Cardiac muscle cell (in vitro differentiated cells and primary cell): ENCODE data around the gene JARID2. TPM values are rescaled to one million over a fixed set of nuclear protein-coding genes. Genes with fewer than 3 reads are reported as not detected.
A peak's percentile ranks its signal among the peaks of the same experiment; 100 is the strongest.

ENCODE experiments used
- DNase-seq, 2 donors: peaks; one replicate each; pipeline versions ENCODE4 v3.0.0 to v3.0.0-alpha.2; 2010 to 2017; ENCODE audit warnings: low read depth in 1 of 2, low spot score in 1 of 2
- H3K27ac ChIP-seq: fragments of 200-600 bp; sonication (generic); 2 replicates; pipeline ENCODE4 v1.5.1; 2016
- H3K27me3 ChIP-seq: fragments of 200-600 bp; sonication (generic); 2 replicates; pipeline ENCODE4 v1.6.0; 2016; ENCODE audit warnings: control low read depth
- H3K36me3 ChIP-seq: fragments of 200-600 bp; sonication (generic); 2 replicates; pipeline ENCODE4 v1.5.1; 2016; ENCODE audit warnings: control low read depth
- H3K4me1 ChIP-seq: fragments of 200-600 bp; sonication (generic); 2 replicates; pipeline ENCODE4 v1.8.1; 2017; ENCODE audit warnings: low read depth, mild to moderate bottlenecking, mixed run types
- H3K4me3 ChIP-seq: fragments of 200-600 bp; sonication (generic); 2 replicates; pipeline ENCODE4 v1.5.1; 2016; ENCODE audit warnings: mild to moderate bottlenecking
- H3K9me3 ChIP-seq: fragments of 200-600 bp; sonication (generic); 2 replicates; pipeline ENCODE4 v1.5.1; 2017; ENCODE audit warnings: low read depth, mild to moderate bottlenecking, control low read depth
- CTCF ChIP-seq: IDR thresholded peaks from 2 replicates; pipeline ENCODE4 v1.5.1; 2012; ENCODE audit warnings: low read depth, mild to moderate bottlenecking, low read length
- polyA plus RNA-seq: library from polyadenylated mRNA; unstranded; fragments of >200 nt; fragmentation: Nextera tagmentation; extraction: Ambion mirVana; gene quantifications from 2 replicates; pipeline ENCODE4 v1.2.1, GENCODE V29; 2016
- total RNA-seq: library from RNA; depleted of rRNA; stranded (reverse); fragments of >200 nt; gene quantifications from 2 replicates; pipeline ENCODE4 v1.2.3, GENCODE V29; 2016

JARID2 gene
- total and polyA plus RNA-seq, 2 experiments from 2014 or later, result 9.7 to 26.4 TPM

DNA sequence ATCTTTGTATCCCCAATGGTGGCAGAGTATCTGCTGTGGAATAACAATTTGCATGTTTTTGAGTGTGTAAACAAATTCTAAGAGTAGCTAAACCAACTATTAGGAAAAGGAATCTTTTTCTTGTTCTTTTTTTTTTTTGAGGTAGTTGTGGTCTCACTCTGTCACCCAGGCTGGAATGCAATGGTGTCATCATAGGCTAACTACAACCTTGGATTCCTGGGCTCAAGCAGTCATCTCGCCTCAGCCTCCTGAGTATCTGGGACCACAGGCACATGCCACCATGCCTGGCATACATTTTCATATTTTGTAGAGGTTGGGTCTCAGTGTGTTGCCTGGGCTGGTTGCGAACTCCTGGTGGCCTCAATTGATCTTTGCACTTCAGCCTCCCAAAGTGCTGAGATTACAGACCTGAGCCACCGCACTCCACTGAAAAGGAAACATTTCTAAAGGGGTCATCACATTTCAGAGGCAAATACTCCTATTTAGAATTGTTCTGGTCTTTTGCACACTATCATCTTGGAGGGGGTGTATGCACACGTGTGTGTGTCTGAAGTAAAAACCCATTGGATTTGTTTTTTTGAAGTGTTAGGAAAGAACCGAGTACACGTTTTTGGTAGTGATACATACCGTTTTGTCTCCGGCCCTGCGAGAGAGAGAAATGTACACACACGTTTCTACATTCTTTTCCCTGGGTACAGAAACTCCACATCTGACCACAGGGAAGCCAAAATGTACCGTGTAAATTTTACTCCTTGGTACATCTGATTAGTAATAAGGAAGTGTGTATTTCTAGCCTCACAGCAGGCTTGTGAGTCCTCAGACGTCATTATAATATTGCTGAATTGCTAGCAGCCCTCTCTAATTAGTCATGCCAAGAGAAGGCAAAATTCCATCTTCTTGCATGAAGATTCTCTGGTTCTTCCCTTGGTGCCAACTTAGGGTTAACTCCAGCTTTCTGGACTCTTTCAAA lies 183.6 kb downstream of the JARID2 start:
- DNase-seq, result peak in 1 of 2 donors; percentile 85
- no peak overlapping the region for H3K4me3 ChIP-seq
- H3K9me3 ChIP-seq, result no peaks in the 10 kb centered on the region
- H3K4me1 ChIP-seq, result peaks cover 72% of the 10 kb centered on the region
- no peak overlapping the region for H3K27ac ChIP-seq
- no peaks in the 10 kb centered on the region for H3K27me3 ChIP-seq
- TF ChIP-seq CTCF, result no peak
- H3K36me3 ChIP-seq, result no peaks in the 10 kb centered on the region

DNA sequence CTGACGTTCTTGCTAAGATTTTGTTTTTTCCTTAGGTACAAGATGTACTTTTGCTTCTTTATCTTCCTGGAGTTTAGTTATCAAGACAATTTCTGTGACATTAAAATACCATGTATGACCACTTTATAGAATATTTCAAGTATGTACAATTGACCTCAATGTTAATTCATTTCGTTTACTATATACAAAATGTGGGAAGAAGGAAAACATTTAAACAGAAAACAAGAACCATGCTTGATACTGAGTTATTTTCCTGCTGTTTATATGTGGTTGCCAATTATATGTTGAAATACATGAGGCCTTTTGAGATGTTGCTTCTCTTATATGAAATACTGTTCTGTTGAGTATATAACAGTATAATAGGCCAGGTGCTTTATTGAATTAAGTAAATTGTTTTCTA lies 184.3 kb downstream of the JARID2 start:
- no peak overlapping the region for H3K27ac ChIP-seq

DNA sequence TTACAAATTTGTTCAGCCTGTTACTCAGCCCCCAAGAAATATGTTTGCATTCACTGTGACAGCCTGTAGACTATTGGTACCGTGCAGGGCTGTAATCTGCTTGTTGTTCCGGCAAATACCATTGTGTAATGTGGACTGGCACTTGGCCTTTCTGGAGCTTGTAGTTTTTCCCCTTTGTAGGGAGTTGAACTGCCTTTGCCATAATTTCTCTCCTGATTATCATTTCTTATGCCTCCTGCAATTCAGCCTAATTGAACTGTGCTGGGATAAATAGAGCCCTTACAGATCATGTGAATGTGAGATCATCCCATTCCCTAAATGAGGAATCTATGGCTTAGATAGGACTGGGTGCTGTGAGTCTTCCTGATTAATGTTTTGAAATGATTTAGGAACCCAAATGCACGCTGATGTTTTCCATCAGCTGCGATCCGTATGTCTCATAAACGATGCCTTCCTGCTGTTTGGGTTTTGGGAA lies 185.1 kb downstream of the JARID2 start:
- Histone ChIP-seq H3K9me3 (no peaks in the 10 kb centered on the region), H3K36me3 (no peaks in the 10 kb centered on the region), H3K27ac (peak overlapping the region; percentile 62), H3K4me1 (peaks cover 70% of the 10 kb centered on the region), H3K27me3 (no peaks in the 10 kb centered on the region), H3K4me3 (no peak overlapping the region)
- DNase-seq, result peak in 1 of 2 donors; percentile 72
- no peak for TF ChIP-seq CTCF

More for the DNA sequence above, 184.3 kb downstream of the JARID2 start:
- peaks cover 75% of the 10 kb centered on the region for H3K4me1 ChIP-seq
- no peaks in the 10 kb centered on the region for H3K36me3 ChIP-seq
- TF ChIP-seq CTCF, result no peak
- no peak overlapping the region for H3K4me3 ChIP-seq
- DNase-seq, result peak in 1 of 2 donors; percentile 57
- H3K9me3 ChIP-seq, result no peaks in the 10 kb centered on the region
- no peaks in the 10 kb centered on the region for H3K27me3 ChIP-seq

GRCh38 chr6:15431762-15432483 lies 186.1 kb downstream of the JARID2 start:
- Histone ChIP-seq H3K9me3 (no peaks in the 10 kb centered on the region), H3K27ac (peak overlapping the region; percentile 62), H3K4me1 (peaks cover 64% of the 10 kb centered on the region), H3K4me3 (no peak overlapping the region), H3K36me3 (no peaks in the 10 kb centered on the region), H3K27me3 (no peaks in the 10 kb centered on the region)
- DNase-seq, result peak; percentile 58 to 67
- TF ChIP-seq CTCF, result no peak

DNA sequence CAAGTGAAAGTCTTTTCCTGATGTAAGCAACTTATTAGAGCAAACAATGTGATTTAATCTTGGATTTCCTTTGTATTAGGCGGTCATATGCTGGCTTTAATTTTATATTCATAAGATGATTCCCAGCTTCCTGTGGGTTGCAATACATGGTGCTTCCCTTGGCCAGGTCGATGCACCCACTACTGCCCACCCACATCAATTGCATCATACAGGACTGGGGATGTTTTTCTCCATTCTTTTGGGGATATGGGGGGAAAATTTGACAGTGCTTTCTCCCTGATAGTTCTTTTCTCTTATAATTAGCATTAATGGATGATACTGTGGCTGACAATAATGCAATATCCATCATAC lies 187.6 kb downstream of the JARID2 start:
- H3K4me1 ChIP-seq, result peaks cover 62% of the 10 kb centered on the region
- H3K27me3 ChIP-seq, result no peaks in the 10 kb centered on the region
- H3K4me3 ChIP-seq, result no peak overlapping the region
- DNase-seq, result no peak
- H3K9me3 ChIP-seq, result no peaks in the 10 kb centered on the region
- H3K27ac ChIP-seq, result no peak overlapping the region
- H3K36me3 ChIP-seq, result no peaks in the 10 kb centered on the region
- TF ChIP-seq CTCF, result no peak
